H1 (cell line): Measurements from ENCODE around the gene SH3BP5. TPM values are rescaled to one million over a fixed set of nuclear protein-coding genes. Genes with fewer than 3 reads are reported as not detected.

Experiments used
- BACH1 ChIP-seq: IDR thresholded peaks from 2 replicates; pipeline ENCODE4 v1.6.1; 2012; ENCODE audit warnings: low read length, improper control_type of control experiment
- CEBPB ChIP-seq: IDR thresholded peaks from 2 replicates; pipeline ENCODE4 v1.6.1; 2012; ENCODE audit warnings: low read depth, low read length
- RFX5 ChIP-seq: IDR thresholded peaks from 2 replicates; pipeline ENCODE4 v1.6.1; 2011; ENCODE audit warnings: low read depth, low read length, improper control_type of control experiment, borderline replicate concordance
- TAF7 ChIP-seq: optimal IDR thresholded peaks from 2 replicates; pipeline ENCODE3; 2011; ENCODE audit warnings: low read depth, mild to moderate bottlenecking, inconsistent platforms, low read length, moderate library complexity, borderline replicate concordance
- YY1 ChIP-seq: IDR thresholded peaks from 2 replicates; pipeline ENCODE4 v1.6.1; 2011; ENCODE audit warnings: low read depth, mild to moderate bottlenecking, low read length
- polyA plus RNA-seq, 7 experiments: library from polyadenylated mRNA; depleted of rRNA in 3 of 7; stranded (reverse) in 5 of 7; unstranded in 2 of 7; fragments of >200 nt in 5 of 7; fragments of 200-250 nt in 2 of 7; gene quantifications; 1 replicate in 5 of 7; 2 replicates in 1 of 7; 4 replicates in 1 of 7; pipeline versions ENCODE4 v1.2.1 to v1.2.3, GENCODE V29; 2011 to 2013; ENCODE audit warnings: missing spikeins in 2 of 7, mixed read lengths in 2 of 7
- total RNA-seq: library from RNA; stranded (reverse); fragmentation: NEBNext Ultra II Directional; extraction: Animal tissue kit (Norgen Biotek cat#: 25700); gene quantifications from 2 replicates; pipeline ENCODE4 v1.2.1, GENCODE V29; 2021

SH3BP5 gene
- total and polyA plus RNA-seq, 2 of the 8 experiments (the other 6 are each of a cell fraction or from before 2014, with no cell fraction given): 7.1 to 9.7 TPM

DNA sequence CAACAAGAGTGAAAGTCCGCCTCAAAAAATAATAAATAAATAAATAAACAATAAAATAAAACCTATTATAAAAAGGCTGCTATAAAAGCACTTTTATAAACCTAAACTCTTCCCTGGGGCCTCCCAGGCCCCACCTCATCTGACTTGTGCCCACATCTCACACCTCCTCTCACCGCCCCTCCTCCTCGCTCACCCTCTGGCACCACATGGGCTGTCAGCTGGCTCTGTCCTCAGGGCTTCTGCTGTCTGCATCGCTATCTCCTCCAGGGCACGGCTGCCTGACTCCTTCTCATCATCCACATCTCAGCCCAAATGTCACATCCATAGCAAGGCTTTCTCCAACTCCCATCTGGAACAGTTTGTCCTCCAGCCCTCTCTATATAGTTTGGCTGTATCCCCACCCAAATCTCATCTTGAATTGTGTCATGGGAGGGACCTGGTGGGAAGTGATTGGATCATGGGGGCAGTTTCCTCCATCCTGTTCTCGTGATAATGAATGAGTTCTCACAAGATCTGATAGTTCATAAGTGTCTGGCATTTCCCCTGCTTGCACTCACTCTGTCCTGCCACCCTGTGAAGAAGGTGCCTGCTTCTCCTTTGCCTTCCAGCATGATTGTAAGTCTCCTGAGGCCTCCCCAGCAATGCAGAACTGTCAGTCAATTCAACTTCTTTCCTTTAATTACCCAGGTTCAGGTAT lies 8.8 kb upstream of the SH3BP5 start (continued):
- TF ChIP-seq YY1: no peak
- no peak for TF ChIP-seq CEBPB
- no peak for TF ChIP-seq RFX5
- no peak for TF ChIP-seq BACH1
- TF ChIP-seq TAF7: no peak
